ENCODE measurements around the gene MLX. TPM values are rescaled to one million over a fixed set of nuclear protein-coding genes. Genes with fewer than 3 reads are reported as not detected.

The MLX gene
- total RNA-seq, 1 experiment from 2014 or later: 33.7 TPM

DNA sequence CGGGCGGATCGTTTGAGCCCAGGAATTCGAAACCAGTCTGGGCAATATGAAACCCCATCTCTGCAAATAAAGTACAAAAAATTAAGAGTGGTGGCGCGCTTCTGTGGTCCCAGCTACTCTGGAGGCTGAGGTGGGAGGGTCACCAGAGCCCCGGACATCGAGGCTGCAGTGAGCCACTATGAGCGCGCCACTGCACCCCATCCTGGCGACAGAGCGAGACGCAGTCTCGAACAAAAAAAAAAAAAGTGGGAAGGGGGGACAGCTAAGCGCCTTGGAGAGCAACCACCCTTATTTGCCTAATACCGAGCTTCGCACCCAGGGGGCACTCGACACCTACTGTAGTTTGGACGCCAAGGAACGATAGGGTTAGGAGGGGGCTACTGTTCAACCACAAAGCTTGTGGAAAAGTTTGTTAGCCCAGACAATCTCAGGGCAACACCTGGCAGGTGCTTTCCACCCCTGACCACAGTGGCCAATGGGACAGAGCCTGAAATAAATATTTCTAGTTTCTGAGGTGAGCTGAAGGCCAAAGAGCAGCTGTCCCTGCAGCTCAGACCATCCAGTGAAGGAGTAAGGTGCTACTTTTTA lies 11.5 kb downstream of the MLX start:
- CTCF ChIA-PET: interaction anchor here (0.6 to 2.5 kb wide), 8 partner anchors 11 to 434 kb away, joined by 3 to 15 read pairs (median 5); partner anchors contain the start of genes CNTNAP1 and TUBG2

DNA sequence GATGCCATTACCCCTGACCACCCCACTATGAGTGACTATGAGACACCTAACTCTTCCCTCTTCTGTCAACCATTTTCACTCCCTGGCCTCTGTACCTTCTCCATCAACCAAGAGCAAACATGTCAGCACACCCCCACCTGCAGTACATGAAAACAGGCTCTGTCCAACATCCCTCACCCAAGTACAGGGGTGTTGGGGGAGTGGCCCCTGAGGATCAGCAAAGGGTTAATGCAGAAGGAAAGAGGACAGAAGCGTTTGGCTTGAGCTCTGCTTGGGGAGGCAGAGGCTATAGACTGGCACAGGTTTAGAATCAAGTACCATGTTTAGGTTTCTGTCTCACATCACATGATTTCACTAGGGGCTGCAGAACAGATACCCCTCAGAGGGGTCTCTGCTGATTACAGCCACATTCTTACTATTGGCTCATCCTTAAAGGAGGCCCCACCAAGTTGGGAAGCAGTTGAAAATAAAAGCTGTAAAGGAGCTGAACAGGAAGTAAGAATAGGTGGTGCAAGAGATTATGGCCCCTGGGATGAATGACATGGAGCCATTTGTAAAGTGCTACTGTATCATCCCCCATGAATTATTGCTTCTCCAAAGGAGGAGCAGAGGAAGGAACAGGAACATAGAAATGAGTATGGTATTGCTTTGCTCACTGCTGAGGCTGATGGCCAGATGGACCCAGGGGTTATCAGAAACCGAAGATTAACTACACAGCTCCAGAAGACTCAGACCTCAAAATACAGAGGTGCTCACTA lies 13.1 kb downstream of the MLX start:
- POLR2A ChIA-PET (ENCODE audit: low non-redundant PET): no interaction called here
- intact Hi-C loops (cut with micrococcal nuclease; ENCODE audit: unreplicated experiment): loop anchor here (5.0 kb wide), 2 partner anchors 97 to 182 kb away; partner anchors contain the start of genes PLEKHH3 and RAMP2
- Histone ChIP-seq H3K36me3 (ENCODE audit: insufficient read depth, low read length, poor library complexity, severe bottlenecking) (peaks cover 8% of the 10 kb centered on the region), H3K27ac (ENCODE audit: low read depth, low read length, poor library complexity, severe bottlenecking) (no peak overlapping the region), H3K9me3 (ENCODE audit: low read depth, low read length, poor library complexity, severe bottlenecking) (no peaks in the 10 kb centered on the region), H3K4me1 (ENCODE audit: insufficient read depth, low read length, poor library complexity, severe bottlenecking) (no peaks in the 10 kb centered on the region), H3K27me3 (replicated peaks; ENCODE audit: insufficient read depth, low read depth, low read length, poor library complexity) (no peaks in the 10 kb centered on the region), H3K4me3 (ENCODE audit: low read depth, low read length, poor library complexity, severe bottlenecking) (no peak overlapping the region)
- BruUV-seq (replicated peaks): no TSS peak
- DNase-seq (ENCODE audit: low spot score): no peak
- no peak for TF ChIP-seq CTCF (conservative IDR thresholded peaks at IDR 0.05; ENCODE audit: low read depth, low read length)
- TF ChIP-seq EZH2 (IDR thresholded peaks at IDR 0.05; ENCODE audit: borderline replicate concordance, low read depth, low read length, poor library complexity, severe bottlenecking): no peak
- CTCF ChIA-PET: interaction anchor here (2.5 kb wide), 1 partner anchor 184 kb away, joined by 15 read pairs; no protein-coding TSS in a partner anchor

More for the DNA sequence above, 11.5 kb downstream of the MLX start:
- Histone ChIP-seq H3K9me3 (ENCODE audit: low read depth, low read length, poor library complexity, severe bottlenecking) (no peaks in the 10 kb centered on the region), H3K27me3 (replicated peaks; ENCODE audit: insufficient read depth, low read depth, low read length, poor library complexity) (no peaks in the 10 kb centered on the region), H3K4me3 (ENCODE audit: low read depth, low read length, poor library complexity, severe bottlenecking) (peak overlapping the region; percentile 88), H3K36me3 (ENCODE audit: insufficient read depth, low read length, poor library complexity, severe bottlenecking) (peaks cover 12% of the 10 kb centered on the region), H3K4me1 (ENCODE audit: insufficient read depth, low read length, poor library complexity, severe bottlenecking) (peaks cover under 1% of the 10 kb centered on the region), H3K27ac (ENCODE audit: low read depth, low read length, poor library complexity, severe bottlenecking) (peak overlapping the region; percentile 85)
- intact Hi-C loops (cut with micrococcal nuclease; ENCODE audit: unreplicated experiment): loop anchor here (5.0 kb wide), 2 partner anchors 99 to 184 kb away; partner anchors contain the start of genes PLEKHH3 and RAMP2
- POLR2A ChIA-PET (ENCODE audit: low non-redundant PET): interaction anchor here (0.6 kb wide), 1 partner anchor 247 kb away, joined by 3 read pairs; no protein-coding TSS in a partner anchor
- no TSS peak for BruUV-seq (replicated peaks)
- peak; percentile 64 for TF ChIP-seq CTCF (conservative IDR thresholded peaks at IDR 0.05; ENCODE audit: low read depth, low read length)
- TF ChIP-seq EZH2 (IDR thresholded peaks at IDR 0.05; ENCODE audit: borderline replicate concordance, low read depth, low read length, poor library complexity, severe bottlenecking): no peak
- DNase-seq (ENCODE audit: low spot score): peak; percentile 82

DNA sequence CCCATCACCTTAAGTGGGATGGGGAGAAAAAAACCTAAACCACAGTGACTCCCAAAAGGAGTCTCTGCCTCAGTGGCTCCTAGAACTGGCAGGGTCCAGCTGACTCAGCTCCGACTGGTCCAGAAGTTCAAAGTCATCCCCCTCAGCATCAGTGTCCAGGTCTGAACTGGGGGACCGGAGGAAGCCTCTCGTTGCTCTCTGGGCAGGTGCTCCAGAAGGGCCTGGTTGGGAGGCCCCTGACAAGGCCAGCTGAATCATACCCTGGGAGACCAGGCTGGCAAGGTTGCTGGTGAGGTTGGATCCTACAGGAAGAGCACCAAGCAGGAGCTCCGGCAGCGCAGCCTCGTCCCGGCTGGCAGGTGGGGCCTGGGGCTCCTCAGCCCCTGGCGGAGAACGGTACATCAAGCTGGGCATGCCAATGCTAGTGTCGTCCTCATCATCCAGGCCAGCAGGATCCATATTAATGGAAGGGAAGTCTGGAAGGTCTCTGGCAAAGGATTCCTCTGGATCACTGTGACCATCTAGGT lies 14.9 kb downstream of the MLX start:
- ChIA-PET CTCF (no interaction called here), POLR2A (ENCODE audit: low non-redundant PET) (interaction anchor here (0.8 kb wide), 1 partner anchor 144 kb away, joined by 3 read pairs; no protein-coding TSS in a partner anchor)
- Histone ChIP-seq H3K27me3 (replicated peaks; ENCODE audit: insufficient read depth, low read depth, low read length, poor library complexity) (no peaks in the 10 kb centered on the region), H3K4me1 (ENCODE audit: insufficient read depth, low read length, poor library complexity, severe bottlenecking) (no peaks in the 10 kb centered on the region), H3K27ac (ENCODE audit: low read depth, low read length, poor library complexity, severe bottlenecking) (no peak overlapping the region), H3K9me3 (ENCODE audit: low read depth, low read length, poor library complexity, severe bottlenecking) (no peaks in the 10 kb centered on the region), H3K4me3 (ENCODE audit: low read depth, low read length, poor library complexity, severe bottlenecking) (no peak overlapping the region), H3K36me3 (ENCODE audit: insufficient read depth, low read length, poor library complexity, severe bottlenecking) (peaks cover 8% of the 10 kb centered on the region)
- intact Hi-C loops (cut with micrococcal nuclease; ENCODE audit: unreplicated experiment): no loop called here
- no peak for DNase-seq (ENCODE audit: low spot score)
- no peak for TF ChIP-seq EZH2 (IDR thresholded peaks at IDR 0.05; ENCODE audit: borderline replicate concordance, low read depth, low read length, poor library complexity, severe bottlenecking)
- no peak for TF ChIP-seq CTCF (conservative IDR thresholded peaks at IDR 0.05; ENCODE audit: low read depth, low read length)
- no TSS peak for BruUV-seq (replicated peaks)
